Measurements from ENCODE around the gene NR0B2. TPM values are rescaled to one million over a fixed set of nuclear protein-coding genes. Genes with fewer than 3 reads are reported as not detected.

Gene NR0B2
- total and polyA plus RNA-seq, 5 donors from 2014 or later: not detected

GRCh38 chr1:26932531-26932930 lies 18.8 kb upstream of the NR0B2 start:
- H3K36me3 ChIP-seq (ENCODE audit: control insufficient read depth, insufficient read depth, low read length): peaks cover 34% of the 10 kb centered on the region
- Mint-ChIP-seq H3K9me3 (no peaks in the 10 kb centered on the region), H3K27ac (no peak overlapping the region), H3K27me3 (no peaks in the 10 kb centered on the region), H3K4me1 (peaks cover 5 to 12% (median 8%) of the 10 kb centered on the region in 4 donors), H3K4me3 (peak overlapping the region in 1 of 4 donors; percentile 74), H3K36me3 (peaks cover 25% of the 10 kb centered on the region)
- no peaks in the 10 kb centered on the region for H3K4me1 ChIP-seq (ENCODE audit: control insufficient read depth, insufficient read depth, low read length, poor library complexity, severe bottlenecking)
- H3K27me3 ChIP-seq (ENCODE audit: control insufficient read depth, insufficient read depth, low read length): no peaks in the 10 kb centered on the region
- no peak overlapping the region for H3K4me3 ChIP-seq (ENCODE audit: low read depth, low read length)
- H3K9me3 ChIP-seq (ENCODE audit: control insufficient read depth in 2 of 2, low read length in 2 of 2): no peaks in the 10 kb centered on the region
- no peak overlapping the region for H3K27ac ChIP-seq (ENCODE audit: insufficient read depth, low read length, poor library complexity, severe bottlenecking)
- DNase-seq (no peak), ATAC-seq (ENCODE audit: low read depth in 2 of 2) (no peak)

GRCh38 chr1:26923711-26924110 lies 9.9 kb upstream of the NR0B2 start:
- Histone ChIP-seq H3K36me3 (ENCODE audit: control insufficient read depth, insufficient read depth, low read length) (peaks cover 32% of the 10 kb centered on the region), H3K9me3 (ENCODE audit: control insufficient read depth in 2 of 2, low read length in 2 of 2) (no peaks in the 10 kb centered on the region), H3K27me3 (ENCODE audit: control insufficient read depth, insufficient read depth, low read length) (no peaks in the 10 kb centered on the region), H3K4me1 (ENCODE audit: control insufficient read depth, insufficient read depth, low read length, poor library complexity, severe bottlenecking) (peaks cover 22% of the 10 kb centered on the region), H3K4me3 (ENCODE audit: low read depth, low read length) (no peak overlapping the region), H3K27ac (ENCODE audit: insufficient read depth, low read length, poor library complexity, severe bottlenecking) (no peak overlapping the region)
- Mint-ChIP-seq H3K9me3 (no peaks in the 10 kb centered on the region), H3K4me3 (peak overlapping the region; percentile 91 to 97 (median 94)), H3K4me1 (peaks cover 29 to 47% (median 36%) of the 10 kb centered on the region in 4 donors), H3K36me3 (peaks cover 12% of the 10 kb centered on the region), H3K27ac (peak overlapping the region in 1 of 3 donors; percentile 98), H3K27me3 (no peaks in the 10 kb centered on the region)
- no peak for DNase-seq
- ATAC-seq (ENCODE audit: low read depth in 2 of 2): no peak

- Mint-ChIP-seq H3K9me3 (no peaks in the 10 kb centered on the region), H3K4me3 (peak overlapping the region; percentile 91 to 97 (median 94)), H3K4me1 (peaks cover 26 to 47% (median 32%) of the 10 kb centered on the region in 4 donors), H3K36me3 (peaks cover 10% of the 10 kb centered on the region), H3K27ac (peak overlapping the region in 2 of 3 donors; percentile 92 to 98), H3K27me3 (no peaks in the 10 kb centered on the region)
- H3K27ac ChIP-seq (ENCODE audit: insufficient read depth, low read length, poor library complexity, severe bottlenecking): peak overlapping the region; percentile 89
- DNase-seq: no peak
- peaks cover 22% of the 10 kb centered on the region for H3K4me1 ChIP-seq (ENCODE audit: control insufficient read depth, insufficient read depth, low read length, poor library complexity, severe bottlenecking)
- no peaks in the 10 kb centered on the region for H3K9me3 ChIP-seq (ENCODE audit: control insufficient read depth in 2 of 2, low read length in 2 of 2)
- H3K27me3 ChIP-seq (ENCODE audit: control insufficient read depth, insufficient read depth, low read length): no peaks in the 10 kb centered on the region
- no peak for ATAC-seq (ENCODE audit: low read depth in 2 of 2)
- peak overlapping the region; percentile 84 for H3K4me3 ChIP-seq (ENCODE audit: low read depth, low read length)
- peaks cover 26% of the 10 kb centered on the region for H3K36me3 ChIP-seq (ENCODE audit: control insufficient read depth, insufficient read depth, low read length)
Measured at GRCh38 chr1:26922901-26923300, 9.1 kb upstream of the NR0B2 start.

- H3K27me3 Mint-ChIP-seq: no peaks in the 10 kb centered on the region
- DNase-seq (no peak), ATAC-seq (ENCODE audit: low read depth in 2 of 2) (no peak)
- no peaks in the 10 kb centered on the region for H3K9me3 Mint-ChIP-seq
- peak overlapping the region; percentile 89 for H3K27ac ChIP-seq (ENCODE audit: insufficient read depth, low read length, poor library complexity, severe bottlenecking)
- peak overlapping the region; percentile 91 to 97 (median 94) for H3K4me3 Mint-ChIP-seq
- H3K36me3 Mint-ChIP-seq: peaks cover 10% of the 10 kb centered on the region
- peak overlapping the region in 2 of 3 donors; percentile 92 to 98 for H3K27ac Mint-ChIP-seq
- no peaks in the 10 kb centered on the region for H3K9me3 ChIP-seq (ENCODE audit: control insufficient read depth in 2 of 2, low read length in 2 of 2)
- peaks cover 21% of the 10 kb centered on the region for H3K36me3 ChIP-seq (ENCODE audit: control insufficient read depth, insufficient read depth, low read length)
- peaks cover 22% of the 10 kb centered on the region for H3K4me1 ChIP-seq (ENCODE audit: control insufficient read depth, insufficient read depth, low read length, poor library complexity, severe bottlenecking)
- peaks cover 22 to 47% (median 31%) of the 10 kb centered on the region in 4 donors for H3K4me1 Mint-ChIP-seq
- H3K4me3 ChIP-seq (ENCODE audit: low read depth, low read length): peak overlapping the region; percentile 84
- no peaks in the 10 kb centered on the region for H3K27me3 ChIP-seq (ENCODE audit: control insufficient read depth, insufficient read depth, low read length)
Measured at GRCh38 chr1:26922431-26922729, 8.6 kb upstream of the NR0B2 start.

DNA sequence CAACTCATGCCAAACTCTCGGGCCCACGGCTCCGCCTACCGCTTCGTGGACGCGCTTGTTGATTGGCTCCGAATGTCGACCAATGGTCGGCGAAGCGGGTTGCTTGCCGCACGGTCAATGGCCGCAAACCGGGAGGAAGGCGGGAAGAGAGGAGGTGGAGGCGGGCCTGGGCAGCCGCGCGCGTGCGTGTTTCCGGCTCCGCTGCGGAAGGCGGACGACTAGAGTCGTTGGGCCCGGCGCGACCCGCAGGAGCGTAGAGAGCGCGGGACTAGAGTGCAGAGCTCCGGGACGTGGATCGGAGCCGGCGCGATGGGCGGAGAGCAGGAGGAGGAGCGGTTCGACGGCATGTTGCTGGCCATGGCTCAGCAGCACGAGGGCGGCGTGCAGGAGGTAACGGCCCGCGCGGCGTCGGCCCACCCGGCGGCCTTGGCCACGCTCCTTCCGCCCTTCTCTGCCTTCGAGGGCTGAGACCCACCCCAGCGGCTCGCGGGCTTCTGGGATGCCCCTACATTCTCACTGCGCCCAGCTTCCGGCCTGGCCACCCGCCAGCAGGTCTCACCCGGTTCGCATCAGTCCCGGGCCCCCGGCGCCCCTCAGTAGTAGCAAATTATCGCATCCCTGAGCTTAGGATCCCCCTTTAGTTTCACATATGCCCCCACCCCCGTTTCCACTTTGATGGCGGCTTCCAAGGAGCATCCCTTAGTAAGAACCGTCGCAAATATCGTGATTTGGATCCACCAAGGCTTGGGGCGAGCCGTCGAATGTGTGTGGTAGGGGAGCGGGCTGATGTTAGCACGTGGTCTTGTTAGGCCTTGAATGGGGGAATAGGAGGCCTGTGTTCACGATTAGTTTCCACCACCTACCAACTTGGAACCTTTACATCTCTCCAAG lies 8.0 kb upstream of the NR0B2 start, which contains the start of gene NUDC:
Gene NUDC, plus strand, starts transcription at position 204 of the 891 bp plus-strand sequence. Its CDS starts 106 bp downstream, at position 310.
- Histone ChIP-seq H3K27me3 (ENCODE audit: control insufficient read depth, insufficient read depth, low read length) (no peaks in the 10 kb centered on the region), H3K4me3 (ENCODE audit: low read depth, low read length) (peak within 1 kb of the TSS; percentile 87), H3K36me3 (ENCODE audit: control insufficient read depth, insufficient read depth, low read length) (peaks cover 18% of the 10 kb centered on the region), H3K27ac (ENCODE audit: insufficient read depth, low read length, poor library complexity, severe bottlenecking) (peak within 1 kb of the TSS; percentile 89), H3K9me3 (ENCODE audit: control insufficient read depth in 2 of 2, low read length in 2 of 2) (no peaks in the 10 kb centered on the region), H3K4me1 (ENCODE audit: control insufficient read depth, insufficient read depth, low read length, poor library complexity, severe bottlenecking) (peaks cover 22% of the 10 kb centered on the region)
- no peaks in the 10 kb centered on the region for H3K9me3 Mint-ChIP-seq
- peaks cover 6% of the 10 kb centered on the region for H3K36me3 Mint-ChIP-seq
- no peaks in the 10 kb centered on the region for H3K27me3 Mint-ChIP-seq
- DNase-seq (peak; percentile 93 to 98 (median 96)), ATAC-seq (ENCODE audit: low read depth in 2 of 2) (peak; percentile 95)
- H3K27ac Mint-ChIP-seq: peak within 1 kb of the TSS; percentile 92 to 98 (median 96)
- peak within 1 kb of the TSS; percentile 91 to 97 (median 94) for H3K4me3 Mint-ChIP-seq
- peaks cover 19 to 44% (median 31%) of the 10 kb centered on the region in 4 donors for H3K4me1 Mint-ChIP-seq

GRCh38 chr1:26921126-26921539 lies 7.4 kb upstream of the NR0B2 start:
- peaks cover 3% of the 10 kb centered on the region for H3K36me3 Mint-ChIP-seq
- ATAC-seq (ENCODE audit: low read depth in 2 of 2) (peak; percentile 10 to 22), DNase-seq (no peak)
- H3K27ac ChIP-seq (ENCODE audit: insufficient read depth, low read length, poor library complexity, severe bottlenecking): peak overlapping the region; percentile 89
- H3K4me3 Mint-ChIP-seq: peak overlapping the region; percentile 91 to 97 (median 94)
- H3K4me3 ChIP-seq (ENCODE audit: low read depth, low read length): peak overlapping the region; percentile 87
- H3K9me3 Mint-ChIP-seq: no peaks in the 10 kb centered on the region
- no peaks in the 10 kb centered on the region for H3K9me3 ChIP-seq (ENCODE audit: control insufficient read depth in 2 of 2, low read length in 2 of 2)
- H3K36me3 ChIP-seq (ENCODE audit: control insufficient read depth, insufficient read depth, low read length): peaks cover 12% of the 10 kb centered on the region
- no peaks in the 10 kb centered on the region for H3K27me3 ChIP-seq (ENCODE audit: control insufficient read depth, insufficient read depth, low read length)
- H3K27ac Mint-ChIP-seq: peak overlapping the region; percentile 92 to 98 (median 96)
- no peaks in the 10 kb centered on the region for H3K27me3 Mint-ChIP-seq
- H3K4me1 Mint-ChIP-seq: peaks cover 18 to 41% (median 29%) of the 10 kb centered on the region in 4 donors
- peaks cover 22% of the 10 kb centered on the region for H3K4me1 ChIP-seq (ENCODE audit: control insufficient read depth, insufficient read depth, low read length, poor library complexity, severe bottlenecking)

DNA sequence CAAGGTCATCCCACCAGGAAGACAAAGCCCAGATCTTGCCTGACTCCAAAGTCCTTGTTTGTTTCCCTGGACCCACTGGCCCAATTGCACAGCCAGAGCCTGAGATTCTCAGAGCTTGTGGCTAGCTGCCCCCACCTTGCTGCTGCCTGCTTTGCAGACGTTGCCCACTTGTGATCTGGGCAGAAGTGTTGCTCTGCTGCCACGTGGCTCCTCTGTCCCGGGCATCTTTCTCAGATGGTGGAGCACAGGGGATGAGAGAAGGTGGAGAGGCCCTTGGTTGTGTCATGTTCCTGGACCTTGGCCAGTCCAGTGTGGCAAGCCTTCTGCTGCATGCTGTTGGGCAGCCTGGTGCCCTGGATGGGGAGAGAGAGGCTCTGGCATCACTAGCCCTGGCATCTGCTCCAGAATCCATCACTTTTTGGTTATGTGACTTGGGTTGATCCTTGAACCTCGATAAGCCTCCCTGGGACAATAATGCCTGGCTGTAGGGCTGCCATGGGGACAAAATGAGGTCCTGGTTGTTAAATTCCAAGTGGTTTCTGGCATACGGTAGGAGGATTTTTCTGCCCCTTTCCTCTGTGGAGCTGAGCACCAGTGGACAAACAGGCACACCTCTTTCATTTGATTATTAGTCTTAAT lies 1.5 kb upstream of the NR0B2 start:
- no peaks in the 10 kb centered on the region for H3K9me3 ChIP-seq (ENCODE audit: control insufficient read depth in 2 of 2, low read length in 2 of 2)
- no peaks in the 10 kb centered on the region for H3K4me1 ChIP-seq (ENCODE audit: control insufficient read depth, insufficient read depth, low read length, poor library complexity, severe bottlenecking)
- Mint-ChIP-seq H3K27me3 (no peaks in the 10 kb centered on the region), H3K9me3 (no peaks in the 10 kb centered on the region), H3K4me3 (no peak overlapping the region), H3K36me3 (no peaks in the 10 kb centered on the region), H3K4me1 (peaks cover 0 to 4% (median 3%) of the 10 kb centered on the region in 4 donors), H3K27ac (peak overlapping the region in 1 of 3 donors; percentile 23)
- DNase-seq (no peak), ATAC-seq (ENCODE audit: low read depth in 2 of 2) (no peak)
- no peak overlapping the region for H3K4me3 ChIP-seq (ENCODE audit: low read depth, low read length)
- no peak overlapping the region for H3K27ac ChIP-seq (ENCODE audit: insufficient read depth, low read length, poor library complexity, severe bottlenecking)
- peaks cover 3% of the 10 kb centered on the region for H3K27me3 ChIP-seq (ENCODE audit: control insufficient read depth, insufficient read depth, low read length)
- H3K36me3 ChIP-seq (ENCODE audit: control insufficient read depth, insufficient read depth, low read length): no peaks in the 10 kb centered on the region

All from CD4-positive, CD25-positive, alpha-beta regulatory T cell (primary cell).